Cardiac fibroblast (primary cell): ENCODE results near the gene COLGALT1.

ENCODE experiments used
- DNase-seq, 2 donors: peaks; one replicate each; pipeline versions ENCODE4 v3.0.0 to v3.0.0-alpha.2; 2010; ENCODE audit warnings: low read depth in 2 of 2
- H3K4me3 ChIP-seq, 2 donors: replicated peaks in 1 of 2; 1 replicate in 1 of 2; 2 replicates in 1 of 2; pipeline ENCODE4 v1.5.1; 2011; ENCODE audit warnings: low read depth in 2 of 2, low read length in 2 of 2, mild to moderate bottlenecking in 2 of 2, moderate library complexity in 1 of 2
- TF ChIP-seq, protein P1 (sequence below): IDR thresholded peaks from one replicate; pipeline ENCODE4 v1.5.1; 2011; ENCODE audit warnings: low read depth, mild to moderate bottlenecking, low read length, inconsistent platforms

Gene COLGALT1

GRCh38 chr19:17618936-17619335 lies 63.5 kb downstream of the COLGALT1 start:
- no peak overlapping the region for H3K4me3 ChIP-seq
- TF ChIP-seq, protein P1, sequence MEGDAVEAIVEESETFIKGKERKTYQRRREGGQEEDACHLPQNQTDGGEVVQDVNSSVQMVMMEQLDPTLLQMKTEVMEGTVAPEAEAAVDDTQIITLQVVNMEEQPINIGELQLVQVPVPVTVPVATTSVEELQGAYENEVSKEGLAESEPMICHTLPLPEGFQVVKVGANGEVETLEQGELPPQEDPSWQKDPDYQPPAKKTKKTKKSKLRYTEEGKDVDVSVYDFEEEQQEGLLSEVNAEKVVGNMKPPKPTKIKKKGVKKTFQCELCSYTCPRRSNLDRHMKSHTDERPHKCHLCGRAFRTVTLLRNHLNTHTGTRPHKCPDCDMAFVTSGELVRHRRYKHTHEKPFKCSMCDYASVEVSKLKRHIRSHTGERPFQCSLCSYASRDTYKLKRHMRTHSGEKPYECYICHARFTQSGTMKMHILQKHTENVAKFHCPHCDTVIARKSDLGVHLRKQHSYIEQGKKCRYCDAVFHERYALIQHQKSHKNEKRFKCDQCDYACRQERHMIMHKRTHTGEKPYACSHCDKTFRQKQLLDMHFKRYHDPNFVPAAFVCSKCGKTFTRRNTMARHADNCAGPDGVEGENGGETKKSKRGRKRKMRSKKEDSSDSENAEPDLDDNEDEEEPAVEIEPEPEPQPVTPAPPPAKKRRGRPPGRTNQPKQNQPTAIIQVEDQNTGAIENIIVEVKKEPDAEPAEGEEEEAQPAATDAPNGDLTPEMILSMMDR = no peak
- DNase-seq = no peak

- DNase-seq = no peak
- TF ChIP-seq, protein P1 = no peak
- no peak overlapping the region for H3K4me3 ChIP-seq
These were observed 65.2 kb downstream of the COLGALT1 start for GRCh38 chr19:17620696-17621095.

GRCh38 chr19:17623224-17623935 lies 67.9 kb downstream of the COLGALT1 start:
- no peak overlapping the region for H3K4me3 ChIP-seq
- DNase-seq = no peak
- TF ChIP-seq, protein P1 = no peak

DNA sequence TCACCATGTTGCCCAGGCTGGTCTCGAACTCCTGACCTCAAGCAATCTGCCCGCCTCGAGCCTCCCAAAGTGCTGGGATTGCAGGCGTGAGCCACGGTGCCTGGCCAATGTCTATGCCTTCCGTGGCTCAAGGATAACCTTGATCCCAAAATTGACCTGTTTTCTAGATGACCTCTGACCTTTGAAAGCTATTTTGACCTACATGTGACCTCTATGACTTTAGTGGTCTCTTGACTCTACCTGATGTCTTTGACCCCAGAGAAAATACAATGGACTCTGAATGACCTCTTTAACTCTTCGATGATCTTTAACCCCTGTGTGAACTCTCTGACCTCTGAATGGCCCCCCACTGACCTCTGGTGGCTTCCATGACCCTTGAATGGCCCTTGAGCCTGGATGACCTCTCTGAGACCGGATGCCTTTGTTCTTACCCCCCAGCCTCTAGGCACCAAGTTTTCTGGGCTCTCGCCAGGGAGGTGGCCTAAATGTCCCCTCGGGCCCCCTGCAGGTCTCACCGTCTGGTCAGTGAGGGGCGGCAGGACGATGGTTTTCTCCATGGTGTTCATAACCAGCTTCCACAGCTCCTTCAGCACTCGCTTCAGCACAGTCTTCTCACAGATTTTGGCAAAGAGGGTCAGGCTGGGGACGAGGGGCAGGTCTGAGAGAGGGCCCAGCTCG lies 69.0 kb downstream of the COLGALT1 start:
- TF ChIP-seq, protein P1 = no peak
- no peak overlapping the region for H3K4me3 ChIP-seq
- no peak for DNase-seq

DNA sequence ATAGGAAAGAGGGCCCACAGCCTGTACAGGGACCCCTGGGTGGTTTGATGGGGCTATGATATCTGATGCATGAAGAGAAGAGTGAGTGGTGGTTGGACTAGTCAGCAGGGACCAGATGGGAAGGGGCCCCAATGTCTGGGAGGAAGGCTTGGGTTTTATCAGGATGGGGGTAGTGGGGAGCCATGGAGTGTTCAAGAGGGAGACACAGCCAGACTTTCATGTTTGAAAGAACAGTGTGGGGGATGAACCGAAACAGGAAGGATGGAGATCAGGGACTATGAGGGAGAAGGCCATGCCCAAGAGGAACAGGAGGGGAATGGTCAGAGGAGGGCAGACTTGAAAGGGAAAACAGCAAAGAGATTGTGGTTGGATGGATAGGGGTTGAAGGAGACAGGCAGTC lies 69.6 kb downstream of the COLGALT1 start:
- DNase-seq = no peak

DNA sequence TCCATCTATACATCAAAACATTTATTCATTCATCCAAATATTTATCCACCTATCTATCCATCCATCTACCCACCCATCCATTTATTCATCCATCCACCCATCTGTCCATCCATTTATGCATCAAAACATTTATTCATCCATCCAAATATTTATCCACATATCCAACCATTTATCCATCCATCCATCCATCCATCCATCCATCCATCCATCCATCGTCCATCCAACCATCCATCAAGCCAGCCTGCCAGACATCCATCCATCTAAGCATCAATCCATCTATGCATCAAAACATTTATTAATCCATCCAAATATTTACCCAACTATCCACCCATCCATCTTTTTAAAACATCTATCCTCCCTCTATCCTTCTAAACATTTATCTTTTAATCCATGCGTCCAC lies 70.5 kb downstream of the COLGALT1 start:
- DNase-seq = no peak
- TF ChIP-seq, protein P1 = no peak
- no peak overlapping the region for H3K4me3 ChIP-seq

More for the DNA sequence above, 69.6 kb downstream of the COLGALT1 start:
- TF ChIP-seq, protein P1 = no peak
- no peak overlapping the region for H3K4me3 ChIP-seq
